GM12878 (cell line): ENCODE measurements around the gene KLHL22. TPM values are rescaled to one million over a fixed set of nuclear protein-coding genes. Genes with fewer than 3 reads are reported as not detected.

Experiments
- BMI1 ChIP-seq: fragments of 450-650 bp; IDR thresholded peaks from 2 replicates; pipeline ENCODE4 v1.6.1; 2016; ENCODE audit warnings: mild to moderate bottlenecking, moderate library complexity, borderline replicate concordance
- GATAD2B ChIP-seq: fragments of 450-650 bp; conservative IDR thresholded peaks from 2 replicates; pipeline ENCODE4 v1.6.1; 2017; ENCODE audit warnings: low read depth, mild to moderate bottlenecking, moderate library complexity
- MEF2A ChIP-seq: IDR thresholded peaks from 2 replicates; pipeline ENCODE4 v1.6.1; 2011; ENCODE audit warnings: low read depth, mild to moderate bottlenecking, low read length, moderate library complexity; ENCODE audit not compliant: insufficient read depth
- MYC ChIP-seq: IDR thresholded peaks from 2 replicates; pipeline ENCODE4 v1.6.1; 2011; ENCODE audit warnings: mild to moderate bottlenecking, low read length, moderate library complexity, inconsistent platforms; ENCODE audit not compliant: insufficient read depth, insufficient replicate concordance, insufficient read length, severe bottlenecking
- NKRF ChIP-seq: fragments of 450-650 bp; conservative IDR thresholded peaks from 2 replicates; pipeline ENCODE4 v1.6.1; 2017; ENCODE audit warnings: mild to moderate bottlenecking, moderate library complexity
- PAX8 ChIP-seq: fragments of 450-650 bp; IDR thresholded peaks from 2 replicates; pipeline ENCODE4 v1.6.1; 2017; ENCODE audit warnings: mild to moderate bottlenecking, moderate library complexity
- RB1 ChIP-seq: fragments of 450-650 bp; formaldehyde crosslinking; IDR thresholded peaks from 2 replicates; pipeline ENCODE4 v1.6.1; 2017; ENCODE audit warnings: mild to moderate bottlenecking, borderline replicate concordance
- RELA ChIP-seq: fragments of 450-650 bp; IDR thresholded peaks from 2 replicates; pipeline ENCODE4 v1.8.0; 2014; ENCODE audit warnings: borderline replicate concordance; ENCODE audit not compliant: partially characterized antibody
- TCF3 ChIP-seq: IDR thresholded peaks from 2 replicates; pipeline ENCODE4 v1.6.1; 2012; ENCODE audit warnings: low read depth, mild to moderate bottlenecking, low read length, borderline replicate concordance; ENCODE audit not compliant: insufficient read depth
- USF2 ChIP-seq: IDR thresholded peaks from 2 replicates; pipeline ENCODE4 v1.6.1; 2011; ENCODE audit warnings: low read depth, low read length, improper control_type of control experiment, borderline replicate concordance
- ZBED1 ChIP-seq: IDR thresholded peaks from 2 replicates; pipeline ENCODE4 v1.6.1; 2016; ENCODE audit warnings: borderline replicate concordance
- polyA plus RNA-seq, 11 experiments: library from polyadenylated mRNA; depleted of rRNA in 4 of 11; unstranded in 6 of 11; stranded (reverse) in 5 of 11; fragments of >200 nt; fragmentation: Nextera tagmentation in 4 of 11; fragmentation: Illumina TruSeq in 1 of 11; extraction: Ambion mirVana in 4 of 11; extraction: Trizol in 1 of 11; gene quantifications; 1 replicate in 1 of 11; 2 replicates in 10 of 11; pipeline versions ENCODE4 v1.2.1 to v1.2.3, GENCODE V29; 2011 to 2016; ENCODE audit warnings: inconsistent platforms in 2 of 11, missing spikeins in 2 of 11, low read depth in 1 of 11
- total RNA-seq, 4 experiments: library from RNA; depleted of rRNA in 3 of 4; stranded (reverse); fragments of >200 nt in 3 of 4; fragmentation: Illumina TruSeq in 1 of 4; extraction: Trizol in 1 of 4; gene quantifications; 2 replicates each; pipeline versions ENCODE4 v1.2.1 to v1.2.3, GENCODE V29; 2013 to 2021

KLHL22 gene
- total and polyA plus RNA-seq, 10 of the 15 experiments (the other 5 are each of a cell fraction or from before 2014, with no cell fraction given), result 0.06 to 22.1 (median 14.2) TPM

DNA sequence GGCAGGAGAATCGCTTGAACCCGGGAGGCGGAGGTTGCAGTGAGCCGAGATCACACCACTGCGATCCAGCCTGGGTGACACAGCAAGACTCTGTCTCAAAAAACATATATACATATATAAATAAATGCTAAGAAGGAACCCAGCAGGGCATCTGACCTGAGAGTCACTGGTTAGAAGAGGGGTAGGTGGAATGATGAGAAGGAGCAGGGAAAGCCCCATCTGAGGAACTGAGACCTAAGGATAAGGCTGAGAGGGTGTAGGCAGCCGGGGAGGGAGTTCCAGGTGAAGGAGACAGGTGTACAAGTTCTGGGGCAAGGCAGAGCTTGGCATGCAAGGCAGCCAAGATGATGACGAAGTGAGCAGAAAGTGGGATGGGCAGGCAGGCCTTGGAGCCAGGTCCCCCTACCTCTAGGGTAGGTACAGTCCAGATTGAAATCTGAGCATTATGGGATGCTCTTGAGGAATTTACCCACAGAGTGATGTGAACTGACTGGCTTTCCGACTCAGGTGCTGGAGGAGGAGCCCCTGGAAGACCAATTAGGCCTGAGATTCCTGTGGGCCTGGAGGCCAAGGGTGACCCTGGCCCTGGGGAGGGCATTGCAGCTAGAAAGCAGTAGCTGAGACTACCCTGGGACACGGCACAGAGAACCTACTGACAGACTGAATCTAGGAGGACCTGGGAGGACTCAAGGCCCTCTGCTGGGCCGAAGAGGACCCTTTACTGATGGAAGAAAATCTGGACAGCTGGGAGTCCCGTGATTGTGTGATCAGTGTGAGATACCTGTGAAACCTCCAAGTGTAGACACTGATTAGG is 22.8 kb downstream of the KLHL22 start (continued):
- no peak for TF ChIP-seq NKRF
- no peak for TF ChIP-seq TCF3
- TF ChIP-seq BMI1, result no peak
- no peak for TF ChIP-seq MEF2A
- no peak for TF ChIP-seq RB1
- TF ChIP-seq PAX8, result no peak
- no peak for TF ChIP-seq RELA
- no peak for TF ChIP-seq USF2
- no peak for TF ChIP-seq GATAD2B
- TF ChIP-seq ZBED1, result no peak
- TF ChIP-seq MYC, result no peak
